Neutrophil (primary cell): ENCODE data around the gene TMEM33.

Source experiments
- H3K27ac ChIP-seq: fragments of 200-600 bp; sonication (generic); 2 replicates; pipeline ENCODE4 v1.5.1; 2016; ENCODE audit warnings: mild to moderate bottlenecking, moderate library complexity
- H3K27me3 ChIP-seq: fragments of 200-600 bp; sonication (generic); 2 replicates; pipeline ENCODE4 v1.6.0; 2016; ENCODE audit warnings: mild to moderate bottlenecking
- H3K36me3 ChIP-seq: fragments of 200-600 bp; sonication (generic); 2 replicates; pipeline ENCODE4 v1.5.1; 2017
- H3K4me1 ChIP-seq, 2 experiments: fragments of 200-600 bp in 1 of 2; sonication (generic) in 1 of 2; 1 replicate in 1 of 2; 2 replicates in 1 of 2; pipeline versions ENCODE4 v1.5.1 to v1.6.1; 2013 to 2016; ENCODE audit warnings: low read depth in 1 of 2, low read length in 1 of 2, mild to moderate bottlenecking in 1 of 2, moderate library complexity in 1 of 2; ENCODE audit not compliant: control insufficient read depth in 1 of 2, insufficient read depth in 1 of 2
- H3K4me3 ChIP-seq, 2 experiments: fragments of 200-600 bp in 1 of 2; sonication (generic) in 1 of 2; 1 replicate in 1 of 2; 2 replicates in 1 of 2; pipeline ENCODE4 v1.5.1; 2013 to 2016; ENCODE audit warnings: low read depth in 1 of 2, low read length in 1 of 2, mild to moderate bottlenecking in 1 of 2, moderate library complexity in 1 of 2
- H3K9me3 ChIP-seq: fragments of 200-600 bp; sonication (generic); 2 replicates; pipeline ENCODE4 v1.5.1; 2016
- TF ChIP-seq, protein P1 (sequence below): fragments of 200-600 bp; sonication (generic); IDR thresholded peaks from 2 replicates; pipeline ENCODE4 v1.5.1; 2016; ENCODE audit warnings: antibody characterized with exemption

The TMEM33 gene

DNA sequence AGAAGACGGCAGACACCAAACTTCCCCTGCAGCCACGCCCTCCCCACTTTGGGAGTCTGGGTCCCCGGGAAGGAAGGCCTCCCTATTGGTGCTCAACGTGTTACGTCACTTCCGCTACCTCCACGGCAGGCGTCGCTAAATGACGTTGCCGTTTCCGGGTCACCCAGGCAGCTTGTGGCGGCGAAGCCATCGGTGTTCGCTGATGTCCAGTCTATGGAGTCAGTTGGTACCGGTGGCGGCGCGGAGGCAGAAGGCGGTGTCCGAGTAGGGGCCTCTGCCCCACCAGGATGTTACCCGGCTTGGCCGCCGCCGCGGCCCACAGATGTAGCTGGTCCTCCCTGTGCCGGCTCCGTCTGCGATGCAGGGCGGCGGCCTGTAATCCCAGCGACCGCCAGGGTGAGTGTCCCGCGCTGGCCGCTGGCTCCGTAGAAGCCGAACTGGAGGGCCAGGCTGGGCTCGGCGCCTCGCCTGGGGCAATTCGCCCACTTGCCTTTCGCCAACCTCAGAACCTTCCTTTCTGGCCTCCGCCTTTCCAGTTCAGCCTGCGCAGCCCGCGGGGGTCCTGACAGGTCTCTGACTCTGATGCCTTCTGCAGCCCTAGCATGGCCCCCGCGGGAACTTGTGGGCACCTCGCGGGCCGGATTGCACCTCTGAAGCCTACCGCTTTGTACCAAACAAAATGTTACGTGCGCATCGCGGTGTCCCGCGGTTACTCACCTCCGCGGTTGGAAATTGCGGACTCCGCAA is 55.3 kb downstream of the TMEM33 start, which contains the start of gene SLC30A9:
SLC30A9 (plus strand) TSS at position 166 of the 747 bp plus-strand sequence; CDS start at position 288, 122 bp downstream.
- H3K27ac ChIP-seq, result peak within 1 kb of the TSS; percentile 91
- no peaks in the 10 kb centered on the region for H3K36me3 ChIP-seq
- TF ChIP-seq, protein P1, sequence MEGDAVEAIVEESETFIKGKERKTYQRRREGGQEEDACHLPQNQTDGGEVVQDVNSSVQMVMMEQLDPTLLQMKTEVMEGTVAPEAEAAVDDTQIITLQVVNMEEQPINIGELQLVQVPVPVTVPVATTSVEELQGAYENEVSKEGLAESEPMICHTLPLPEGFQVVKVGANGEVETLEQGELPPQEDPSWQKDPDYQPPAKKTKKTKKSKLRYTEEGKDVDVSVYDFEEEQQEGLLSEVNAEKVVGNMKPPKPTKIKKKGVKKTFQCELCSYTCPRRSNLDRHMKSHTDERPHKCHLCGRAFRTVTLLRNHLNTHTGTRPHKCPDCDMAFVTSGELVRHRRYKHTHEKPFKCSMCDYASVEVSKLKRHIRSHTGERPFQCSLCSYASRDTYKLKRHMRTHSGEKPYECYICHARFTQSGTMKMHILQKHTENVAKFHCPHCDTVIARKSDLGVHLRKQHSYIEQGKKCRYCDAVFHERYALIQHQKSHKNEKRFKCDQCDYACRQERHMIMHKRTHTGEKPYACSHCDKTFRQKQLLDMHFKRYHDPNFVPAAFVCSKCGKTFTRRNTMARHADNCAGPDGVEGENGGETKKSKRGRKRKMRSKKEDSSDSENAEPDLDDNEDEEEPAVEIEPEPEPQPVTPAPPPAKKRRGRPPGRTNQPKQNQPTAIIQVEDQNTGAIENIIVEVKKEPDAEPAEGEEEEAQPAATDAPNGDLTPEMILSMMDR, result peak; percentile 68
- H3K4me1 ChIP-seq, result peaks cover 16 to 20% of the 10 kb centered on the region in 2 experiments
- H3K4me3 ChIP-seq, result peak within 1 kb of the TSS; percentile 85 to 97
- H3K9me3 ChIP-seq, result no peaks in the 10 kb centered on the region
- H3K27me3 ChIP-seq, result peaks cover 28% of the 10 kb centered on the region

DNA sequence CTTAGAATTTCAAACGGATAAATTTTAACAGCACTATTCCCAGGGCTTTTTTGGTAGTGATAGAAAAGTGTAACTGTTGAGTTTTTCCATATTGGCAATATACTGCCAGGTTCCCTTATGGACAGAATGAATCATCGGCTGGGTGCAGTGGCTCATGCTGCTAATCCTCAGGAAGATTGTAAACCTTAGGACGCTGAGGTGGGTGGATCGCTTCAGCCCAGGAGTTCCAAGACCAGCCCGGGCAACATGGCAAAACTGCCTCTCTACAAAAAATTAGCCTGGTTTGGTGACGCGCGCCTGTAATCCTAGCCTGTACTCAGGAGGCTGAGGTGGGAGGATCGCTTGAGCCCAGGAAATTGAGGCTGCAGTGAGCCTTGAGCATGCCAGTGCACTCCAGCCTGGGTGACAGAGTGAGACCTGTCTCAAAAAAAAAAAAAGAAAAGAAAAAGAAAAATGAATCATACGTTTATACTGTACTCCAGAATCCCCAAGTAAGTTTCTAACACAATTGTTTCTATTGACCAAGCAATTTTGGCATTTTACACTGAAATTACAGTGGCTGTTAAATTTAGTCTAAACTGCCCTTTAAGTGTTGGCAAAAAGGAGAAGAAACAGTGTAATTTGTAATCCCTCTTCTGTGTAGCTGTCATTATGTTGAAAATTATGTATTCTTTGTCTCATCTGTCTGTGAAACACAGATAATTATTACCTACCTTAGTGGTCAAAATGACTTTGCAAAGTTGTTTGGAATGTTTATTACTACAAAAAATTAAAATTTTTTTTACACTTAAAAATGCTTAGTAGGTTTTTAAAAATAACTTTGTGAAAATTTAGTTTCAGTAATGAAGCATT is 56.9 kb downstream of the TMEM33 start:
- H3K4me1 ChIP-seq, result peaks cover 16 to 20% of the 10 kb centered on the region in 2 experiments
- H3K27ac ChIP-seq, result no peak overlapping the region
- TF ChIP-seq, protein P1, result no peak
- no peaks in the 10 kb centered on the region for H3K36me3 ChIP-seq
- peaks cover 19% of the 10 kb centered on the region for H3K27me3 ChIP-seq
- H3K9me3 ChIP-seq, result no peaks in the 10 kb centered on the region
- H3K4me3 ChIP-seq, result no peak overlapping the region

DNA sequence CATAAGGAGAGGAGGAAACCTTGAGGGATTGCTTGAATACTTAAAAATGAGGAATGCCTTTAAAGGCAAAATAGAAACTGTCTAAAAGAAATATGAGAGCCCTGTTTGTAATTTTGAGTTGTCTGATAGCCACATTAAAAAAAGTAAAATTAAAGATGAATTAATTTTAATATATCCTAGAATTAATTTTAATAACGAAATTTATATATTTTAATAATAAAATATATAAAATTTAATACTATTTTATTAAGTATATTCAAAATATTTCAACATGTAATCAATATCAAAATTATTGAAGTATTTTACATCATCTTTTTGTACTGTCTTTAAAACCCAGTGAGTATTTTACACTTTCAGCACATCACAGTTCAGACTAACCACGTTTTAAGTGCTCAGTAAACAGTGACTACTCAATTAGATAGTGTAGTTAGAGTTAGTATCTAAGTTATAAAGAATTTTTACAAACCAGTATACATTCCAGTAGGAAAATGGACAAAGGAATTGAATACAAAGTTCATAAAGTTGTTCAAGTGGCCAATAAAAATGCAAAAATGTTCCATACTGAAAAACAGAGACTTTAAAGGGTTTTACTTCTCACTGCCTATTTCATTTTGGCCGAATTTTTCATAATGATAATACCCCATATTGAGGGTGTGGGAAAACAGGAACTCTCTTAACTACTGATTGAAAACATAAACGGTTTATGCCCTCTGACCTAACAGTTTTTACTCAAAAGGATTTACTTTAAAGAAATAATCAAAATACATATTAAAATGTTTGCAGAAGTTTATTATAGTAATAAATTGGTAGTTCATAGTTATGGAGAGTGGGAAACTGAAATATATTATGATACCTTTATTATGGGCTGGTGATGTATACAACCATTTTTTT is 58.0 kb downstream of the TMEM33 start:
- no peaks in the 10 kb centered on the region for H3K36me3 ChIP-seq
- no peak overlapping the region for H3K27ac ChIP-seq
- TF ChIP-seq, protein P1, result no peak
- peaks cover 18% of the 10 kb centered on the region for H3K27me3 ChIP-seq
- no peaks in the 10 kb centered on the region for H3K9me3 ChIP-seq
- peaks cover 16 to 20% of the 10 kb centered on the region in 2 experiments for H3K4me1 ChIP-seq
- H3K4me3 ChIP-seq, result no peak overlapping the region

DNA sequence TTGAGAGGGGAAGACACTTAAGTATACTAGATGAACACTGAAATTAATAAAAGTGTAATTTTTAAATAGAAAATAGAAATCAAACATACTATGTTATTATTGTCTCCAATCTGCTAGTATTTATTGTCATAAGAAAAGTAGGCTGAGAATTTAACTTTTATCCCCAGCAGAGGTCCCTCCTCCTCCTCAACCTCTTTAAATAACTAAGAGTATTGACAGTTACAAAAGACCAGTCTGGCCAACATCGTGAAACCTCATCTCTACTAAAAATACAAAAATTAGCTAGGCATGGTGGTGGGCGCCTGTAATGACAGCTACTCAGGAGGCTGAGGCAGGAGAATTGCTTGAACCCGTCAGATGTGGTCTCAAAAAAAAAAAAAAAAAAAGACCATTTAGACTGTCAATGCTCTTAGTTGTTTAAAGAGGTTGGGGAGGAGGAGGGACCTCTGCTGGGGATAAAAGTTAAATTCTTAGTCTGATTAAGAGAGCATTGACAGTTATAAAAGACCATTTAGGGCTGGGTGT is 59.3 kb downstream of the TMEM33 start:
- Histone ChIP-seq H3K27me3 (peaks cover 12% of the 10 kb centered on the region), H3K36me3 (no peaks in the 10 kb centered on the region), H3K27ac (no peak overlapping the region), H3K4me3 (no peak overlapping the region), H3K9me3 (no peaks in the 10 kb centered on the region), H3K4me1 (peaks cover 16% of the 10 kb centered on the region in 2 experiments)
- TF ChIP-seq, protein P1, result no peak

DNA sequence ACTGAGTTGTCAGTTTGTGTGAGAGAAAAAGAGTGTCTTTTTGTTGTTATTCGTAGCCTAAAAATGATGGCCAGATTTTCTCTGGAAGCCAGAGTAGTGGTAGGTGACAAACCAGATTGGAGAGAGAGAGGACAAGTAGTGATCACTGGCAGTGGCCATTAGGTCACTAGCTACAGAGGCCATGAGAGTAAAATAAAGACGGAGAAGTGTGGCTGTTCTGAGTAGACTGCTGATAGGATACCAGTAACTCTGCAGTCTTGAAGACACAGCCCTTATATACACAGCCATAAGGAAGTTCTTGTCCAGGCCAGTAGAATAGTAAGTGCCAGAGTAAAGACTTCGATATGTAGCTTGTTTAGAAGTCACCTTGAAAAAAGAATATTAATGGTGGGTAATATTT is 62.8 kb downstream of the TMEM33 start:
- H3K36me3 ChIP-seq, result peaks cover 7% of the 10 kb centered on the region
- no peak overlapping the region for H3K27ac ChIP-seq
- H3K9me3 ChIP-seq, result no peaks in the 10 kb centered on the region
- no peaks in the 10 kb centered on the region for H3K4me1 ChIP-seq
- no peak overlapping the region for H3K4me3 ChIP-seq
- TF ChIP-seq, protein P1, result no peak
- no peaks in the 10 kb centered on the region for H3K27me3 ChIP-seq
